ENCODE measurements around the gene LBX2.

GRCh38 chr2:74505448-74506246 lies 6.2 kb upstream of the LBX2 start:
- TF ChIP-seq CTCF (IDR thresholded peaks at IDR 0.05) (no peak), POLR2A (IDR thresholded peaks at IDR 0.05) (no peak)

All from thyroid gland (tissue), 4 donors.